ENCODE data around the gene SEL1L3. TPM values are rescaled to one million over a fixed set of nuclear protein-coding genes. Genes with fewer than 3 reads are reported as not detected.

SEL1L3 gene
- total RNA-seq, 1 donor from 2014 or later: 91.8 TPM

DNA sequence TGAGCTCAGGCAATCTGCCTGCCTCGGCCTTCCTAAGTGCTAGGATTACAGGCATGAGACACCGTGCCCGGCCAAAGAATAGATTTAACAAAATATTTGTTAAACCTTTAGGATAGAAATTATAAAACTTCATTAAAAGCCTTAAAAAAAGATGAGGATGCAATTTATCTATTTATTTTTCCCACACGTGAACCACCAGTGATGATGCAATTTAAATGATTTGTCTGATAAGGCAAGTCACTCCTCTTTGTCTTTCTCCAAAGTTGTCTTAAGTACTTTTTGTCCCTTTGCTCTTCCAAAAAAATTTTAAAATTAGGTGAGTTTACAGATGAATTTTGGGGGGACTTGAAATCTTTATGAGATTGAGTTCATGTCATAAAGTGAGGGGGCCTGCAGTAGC lies 149.0 kb downstream of the SEL1L3 start:
- H3K36me3 Mint-ChIP-seq (ENCODE audit: low read depth, unreplicated experiment): no peaks in the 10 kb centered on the region

DNA sequence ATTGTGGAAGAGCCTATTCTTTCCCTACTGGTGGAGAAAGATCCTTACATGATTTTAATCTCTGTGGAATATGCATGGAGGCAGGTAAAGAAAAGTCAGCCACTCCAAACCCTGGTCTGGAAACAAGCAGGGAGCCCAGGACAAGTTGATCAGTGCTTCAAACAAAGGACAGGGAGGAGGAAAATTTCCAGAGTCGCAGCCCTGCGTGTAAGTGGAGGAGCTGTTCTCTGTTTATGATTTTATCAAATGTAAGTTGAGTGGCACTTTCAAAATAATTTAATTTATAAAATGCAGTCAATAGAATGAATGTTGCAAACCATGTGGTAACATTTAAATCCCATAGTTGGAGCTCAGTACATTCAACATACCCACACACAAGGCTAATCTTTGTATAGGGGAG lies 150.2 kb downstream of the SEL1L3 start:
- Mint-ChIP-seq H3K36me3 (ENCODE audit: low read depth, unreplicated experiment) (no peaks in the 10 kb centered on the region), H3K4me3 (ENCODE audit: unreplicated experiment) (no peak overlapping the region), H3K9me3 (ENCODE audit: unreplicated experiment) (no peaks in the 10 kb centered on the region), H3K27me3 (ENCODE audit: unreplicated experiment) (peaks cover 3% of the 10 kb centered on the region), H3K27ac (ENCODE audit: unreplicated experiment) (no peak overlapping the region), H3K4me1 (ENCODE audit: unreplicated experiment) (peaks cover 2% of the 10 kb centered on the region)
- DNase-seq (ENCODE audit: low spot score): no peak
- TF ChIP-seq, protein P1, sequence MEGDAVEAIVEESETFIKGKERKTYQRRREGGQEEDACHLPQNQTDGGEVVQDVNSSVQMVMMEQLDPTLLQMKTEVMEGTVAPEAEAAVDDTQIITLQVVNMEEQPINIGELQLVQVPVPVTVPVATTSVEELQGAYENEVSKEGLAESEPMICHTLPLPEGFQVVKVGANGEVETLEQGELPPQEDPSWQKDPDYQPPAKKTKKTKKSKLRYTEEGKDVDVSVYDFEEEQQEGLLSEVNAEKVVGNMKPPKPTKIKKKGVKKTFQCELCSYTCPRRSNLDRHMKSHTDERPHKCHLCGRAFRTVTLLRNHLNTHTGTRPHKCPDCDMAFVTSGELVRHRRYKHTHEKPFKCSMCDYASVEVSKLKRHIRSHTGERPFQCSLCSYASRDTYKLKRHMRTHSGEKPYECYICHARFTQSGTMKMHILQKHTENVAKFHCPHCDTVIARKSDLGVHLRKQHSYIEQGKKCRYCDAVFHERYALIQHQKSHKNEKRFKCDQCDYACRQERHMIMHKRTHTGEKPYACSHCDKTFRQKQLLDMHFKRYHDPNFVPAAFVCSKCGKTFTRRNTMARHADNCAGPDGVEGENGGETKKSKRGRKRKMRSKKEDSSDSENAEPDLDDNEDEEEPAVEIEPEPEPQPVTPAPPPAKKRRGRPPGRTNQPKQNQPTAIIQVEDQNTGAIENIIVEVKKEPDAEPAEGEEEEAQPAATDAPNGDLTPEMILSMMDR (IDR thresholded peaks at IDR 0.05; ENCODE audit: unreplicated experiment): no peak

More for the DNA sequence above, 149.0 kb downstream of the SEL1L3 start:
- Mint-ChIP-seq H3K4me3 (ENCODE audit: unreplicated experiment) (no peak overlapping the region), H3K27me3 (ENCODE audit: unreplicated experiment) (peaks cover 3% of the 10 kb centered on the region), H3K4me1 (ENCODE audit: unreplicated experiment) (peaks cover 2% of the 10 kb centered on the region), H3K9me3 (ENCODE audit: unreplicated experiment) (no peaks in the 10 kb centered on the region), H3K27ac (ENCODE audit: unreplicated experiment) (no peak overlapping the region)
- DNase-seq (ENCODE audit: low spot score): no peak
- TF ChIP-seq, protein P1 (IDR thresholded peaks at IDR 0.05; ENCODE audit: unreplicated experiment): no peak

DNA sequence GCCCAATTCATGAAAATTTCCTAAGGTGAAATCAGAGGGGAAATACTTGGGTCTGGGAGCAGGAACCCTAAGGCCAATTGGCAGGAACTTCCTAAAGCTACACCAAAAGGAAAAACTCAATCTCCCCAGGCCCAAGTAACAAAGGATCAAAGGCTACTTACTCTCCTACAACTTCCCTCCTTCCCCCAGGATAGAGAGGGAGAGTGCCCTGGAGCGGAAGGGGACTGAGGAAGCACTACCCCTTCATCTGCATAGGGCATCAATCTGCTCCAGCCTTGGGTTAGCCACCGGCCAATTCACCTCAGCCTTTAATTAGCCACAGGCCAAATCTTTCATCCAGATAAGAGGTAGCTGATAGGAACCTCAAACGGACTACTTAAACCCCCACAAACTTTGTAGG lies 152.2 kb downstream of the SEL1L3 start:
- Mint-ChIP-seq H3K4me1 (ENCODE audit: unreplicated experiment) (peaks cover 2% of the 10 kb centered on the region), H3K27me3 (ENCODE audit: unreplicated experiment) (peaks cover 3% of the 10 kb centered on the region), H3K4me3 (ENCODE audit: unreplicated experiment) (no peak overlapping the region), H3K9me3 (ENCODE audit: unreplicated experiment) (no peaks in the 10 kb centered on the region), H3K36me3 (ENCODE audit: low read depth, unreplicated experiment) (no peaks in the 10 kb centered on the region), H3K27ac (ENCODE audit: unreplicated experiment) (no peak overlapping the region)
- TF ChIP-seq, protein P1 (IDR thresholded peaks at IDR 0.05; ENCODE audit: unreplicated experiment): no peak
- no peak for DNase-seq (ENCODE audit: low spot score)

DNA sequence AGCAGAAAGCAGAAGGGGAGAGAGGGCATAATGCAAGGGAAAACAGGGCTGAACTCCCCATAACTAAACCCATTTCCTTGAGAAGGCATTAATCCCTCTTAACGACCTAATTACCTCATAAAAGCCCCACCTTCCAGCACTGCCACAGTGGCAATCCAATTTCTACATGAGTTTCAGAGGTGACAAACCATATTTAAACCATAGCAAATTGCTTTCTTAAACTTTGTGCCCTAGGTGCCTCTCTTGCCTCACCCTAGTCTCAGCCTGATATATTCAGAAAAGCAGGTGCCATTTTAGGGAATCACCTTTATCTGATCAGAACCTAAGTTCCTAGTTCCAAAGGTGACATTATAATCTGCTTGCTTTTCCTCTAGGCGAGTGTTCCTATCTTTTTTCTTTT lies 158.3 kb downstream of the SEL1L3 start:
- TF ChIP-seq, protein P1 (IDR thresholded peaks at IDR 0.05; ENCODE audit: unreplicated experiment): no peak
- no peaks in the 10 kb centered on the region for H3K9me3 Mint-ChIP-seq (ENCODE audit: unreplicated experiment)
- H3K27me3 Mint-ChIP-seq (ENCODE audit: unreplicated experiment): peaks cover 8% of the 10 kb centered on the region
- H3K4me3 Mint-ChIP-seq (ENCODE audit: unreplicated experiment): no peak overlapping the region
- no peak for DNase-seq (ENCODE audit: low spot score)
- no peak overlapping the region for H3K27ac Mint-ChIP-seq (ENCODE audit: unreplicated experiment)
- H3K4me1 Mint-ChIP-seq (ENCODE audit: unreplicated experiment): no peaks in the 10 kb centered on the region
- H3K36me3 Mint-ChIP-seq (ENCODE audit: low read depth, unreplicated experiment): no peaks in the 10 kb centered on the region

DNA sequence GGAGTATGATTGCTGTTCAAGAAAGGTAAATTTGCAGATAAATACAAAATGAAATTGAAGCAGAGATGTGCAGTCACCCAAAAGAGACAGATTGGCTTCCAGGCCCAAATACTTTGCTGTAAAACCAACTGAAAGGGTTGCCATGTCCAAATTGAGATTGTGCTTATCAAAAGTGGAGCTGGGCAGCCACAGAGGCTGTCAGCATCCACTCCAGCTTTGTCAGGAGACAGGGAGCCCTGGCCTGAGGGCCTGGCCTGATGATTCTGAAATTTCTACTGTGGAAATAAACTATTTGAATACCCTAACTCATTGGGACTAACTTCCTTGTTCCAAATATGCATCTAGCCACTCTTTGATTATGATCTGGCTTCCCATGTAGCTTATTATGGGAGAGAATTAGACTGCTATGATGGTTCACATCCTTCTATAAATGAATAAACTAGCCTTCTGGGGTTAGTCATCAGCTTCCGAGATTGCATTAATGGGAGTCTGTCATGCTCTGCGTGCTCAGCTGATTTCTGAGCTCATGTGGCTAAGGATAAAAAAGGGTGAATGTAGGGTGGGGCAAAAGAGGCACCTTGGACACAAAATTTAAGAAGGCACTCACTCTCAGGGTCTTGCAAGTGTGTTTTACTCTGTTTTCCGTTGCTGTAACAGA lies 158.9 kb downstream of the SEL1L3 start:
- TF ChIP-seq, protein P1 (IDR thresholded peaks at IDR 0.05; ENCODE audit: unreplicated experiment): no peak
- Mint-ChIP-seq H3K4me3 (ENCODE audit: unreplicated experiment) (no peak overlapping the region), H3K9me3 (ENCODE audit: unreplicated experiment) (no peaks in the 10 kb centered on the region), H3K27me3 (ENCODE audit: unreplicated experiment) (peaks cover 8% of the 10 kb centered on the region), H3K4me1 (ENCODE audit: unreplicated experiment) (no peaks in the 10 kb centered on the region), H3K36me3 (ENCODE audit: low read depth, unreplicated experiment) (no peaks in the 10 kb centered on the region), H3K27ac (ENCODE audit: unreplicated experiment) (no peak overlapping the region)
- no peak for DNase-seq (ENCODE audit: low spot score)

Measured in endothelial cell (in vitro differentiated cells).